Hepatocyte (in vitro differentiated cells): ENCODE measurements around the gene RBM17.

ENCODE experiments used
- CTCF ChIP-seq: fragments of 200-600 bp; sonication (generic); IDR thresholded peaks from 2 replicates; pipeline ENCODE4 v1.5.1; 2016; ENCODE audit warnings: antibody characterized with exemption, mild to moderate bottlenecking; ENCODE audit not compliant: poor library complexity
- EZH2 ChIP-seq: fragments of 200-600 bp; sonication (generic); IDR thresholded peaks from 2 replicates; pipeline ENCODE4 v1.6.1; 2016; ENCODE audit warnings: antibody characterized with exemption, mild to moderate bottlenecking, borderline replicate concordance
- EZH2phosphoT487 ChIP-seq: fragments of 200-600 bp; sonication (generic); IDR thresholded peaks from one replicate; pipeline ENCODE4 v1.6.1; 2018; ENCODE audit warnings: antibody characterized with exemption, mild to moderate bottlenecking, low read depth, moderate library complexity; ENCODE audit not compliant: unreplicated experiment, severe bottlenecking

DNA sequence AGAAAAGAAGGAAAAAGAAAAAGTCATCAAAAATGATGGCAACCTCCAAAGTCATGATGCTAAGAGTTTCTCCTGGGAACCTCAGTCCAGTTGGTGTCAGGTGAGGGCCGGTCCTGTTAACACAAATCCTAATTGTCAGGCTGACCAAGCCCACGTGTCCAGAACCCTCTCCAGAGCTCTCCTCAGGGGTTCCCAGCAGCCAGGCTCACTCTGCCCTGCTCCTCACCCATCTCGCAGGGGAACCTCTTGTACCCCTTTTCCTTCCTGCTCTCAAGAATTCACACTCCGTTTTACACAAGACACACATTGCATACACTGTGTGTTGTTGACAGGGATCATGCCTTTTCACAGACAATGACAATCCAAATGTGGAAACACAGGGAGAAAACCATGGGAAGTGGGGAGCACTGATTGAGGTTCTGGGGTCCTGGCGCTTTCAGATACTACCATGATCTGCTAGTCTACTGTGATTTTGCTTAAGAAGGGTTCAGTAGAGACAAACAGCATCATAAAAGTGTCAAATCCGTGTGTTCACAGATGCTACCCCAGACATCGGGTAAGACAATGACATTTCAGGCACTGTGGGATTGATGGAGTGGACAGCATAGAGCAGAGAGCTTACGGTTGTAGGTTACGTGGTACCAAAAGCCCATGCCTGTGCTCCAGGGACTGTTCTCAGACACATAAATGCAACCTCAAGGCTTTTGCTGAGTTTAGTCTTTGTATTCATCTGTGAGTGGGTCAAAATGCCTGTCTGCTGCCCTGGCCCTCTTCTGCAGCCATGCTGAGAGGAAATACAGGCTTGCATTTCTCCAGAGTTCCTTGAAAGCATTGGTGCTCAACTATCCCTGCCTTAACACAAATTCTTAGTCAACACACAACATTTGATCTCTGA is 42.7 kb upstream of the RBM17 start:
- TF ChIP-seq CTCF: no peak
- no peak for TF ChIP-seq EZH2phosphoT487
- no peak for TF ChIP-seq EZH2
